H9 (cell line): ENCODE results near the gene VAV2. TPM values are rescaled to one million over a fixed set of nuclear protein-coding genes. Genes with fewer than 3 reads are reported as not detected.
A peak's percentile ranks its signal among the peaks of the same experiment; 100 is the strongest.

ENCODE experiments used
- DNase-seq: peaks from one replicate; pipeline ENCODE4 v3.0.0-alpha.2; 2017
- H2AFZ ChIP-seq: one replicate; pipeline ENCODE4 v1.6.1; 2013; ENCODE audit warnings: mild to moderate bottlenecking, low read length, control low read depth, moderate library complexity
- H2AK5ac ChIP-seq: 2 replicates; pipeline ENCODE4 v1.6.1; 2013; ENCODE audit warnings: low read length, control low read depth, mixed read lengths; ENCODE audit not compliant: insufficient read length
- H2BK120ac ChIP-seq: one replicate; pipeline ENCODE4 v1.6.1; 2013; ENCODE audit warnings: low read depth, mild to moderate bottlenecking, low read length, control low read depth, inconsistent platforms; ENCODE audit not compliant: poor library complexity, severe bottlenecking
- H2BK12ac ChIP-seq: 2 replicates; pipeline ENCODE4 v1.6.1; 2013; ENCODE audit warnings: low read length, control low read depth, mixed read lengths, low read depth; ENCODE audit not compliant: insufficient read length
- H2BK15ac ChIP-seq: 2 replicates; pipeline ENCODE4 v1.6.1; 2013; ENCODE audit warnings: low read depth, low read length, control low read depth
- H2BK20ac ChIP-seq: one replicate; pipeline ENCODE4 v1.6.1; 2013; ENCODE audit warnings: low read depth, mild to moderate bottlenecking, low read length, control low read depth, inconsistent platforms; ENCODE audit not compliant: poor library complexity, severe bottlenecking
- H2BK5ac ChIP-seq: 2 replicates; pipeline ENCODE4 v1.6.1; 2013; ENCODE audit warnings: low read length, control low read depth, mixed read lengths; ENCODE audit not compliant: insufficient read length
- H3K14ac ChIP-seq: 2 replicates; pipeline ENCODE4 v1.6.1; 2013; ENCODE audit warnings: low read length, control low read depth; ENCODE audit not compliant: insufficient read depth
- H3K18ac ChIP-seq: 2 replicates; pipeline ENCODE4 v1.6.1; 2013; ENCODE audit warnings: low read depth, mild to moderate bottlenecking, mixed read lengths, low read length, control low read depth; ENCODE audit not compliant: insufficient read length
- H3K23ac ChIP-seq: 2 replicates; pipeline ENCODE4 v1.6.1; 2013; ENCODE audit warnings: low read length, control low read depth, mixed read lengths, low read depth; ENCODE audit not compliant: insufficient read length
- H3K23me2 ChIP-seq: 2 replicates; pipeline ENCODE4 v1.6.1; 2013; ENCODE audit warnings: low read depth, mild to moderate bottlenecking, mixed read lengths, low read length, control low read depth; ENCODE audit not compliant: insufficient read length, poor library complexity, severe bottlenecking
- H3K27ac ChIP-seq: 2 replicates; pipeline ENCODE4 v1.5.1; 2013; ENCODE audit warnings: low read length, control low read depth, mixed read lengths, low read depth; ENCODE audit not compliant: insufficient read length
- H3K27me3 ChIP-seq: 2 replicates; pipeline ENCODE4 v1.6.1; 2013; ENCODE audit warnings: low read length, control low read depth, inconsistent platforms; ENCODE audit not compliant: insufficient read depth
- H3K4ac ChIP-seq: 2 replicates; pipeline ENCODE4 v1.6.1; 2013; ENCODE audit warnings: low read depth, mild to moderate bottlenecking, control low read depth, inconsistent platforms, low read length, moderate library complexity
- H3K4me1 ChIP-seq: 2 replicates; pipeline ENCODE4 v1.6.1; 2013; ENCODE audit warnings: low read length, control low read depth, inconsistent platforms; ENCODE audit not compliant: insufficient read depth
- H3K4me2 ChIP-seq: 2 replicates; pipeline ENCODE4 v1.6.1; 2013; ENCODE audit warnings: low read length, control low read depth, mixed read lengths; ENCODE audit not compliant: insufficient read length, insufficient read depth
- H3K56ac ChIP-seq: 2 replicates; pipeline ENCODE4 v1.6.1; 2013; ENCODE audit warnings: low read depth, mild to moderate bottlenecking, mixed read lengths, low read length, control low read depth; ENCODE audit not compliant: insufficient read length
- H3K79me1 ChIP-seq: 2 replicates; pipeline ENCODE4 v1.6.1; 2013; ENCODE audit warnings: low read depth, mild to moderate bottlenecking, moderate library complexity, low read length, control low read depth, inconsistent platforms; ENCODE audit not compliant: insufficient read depth, poor library complexity, severe bottlenecking
- H3K79me2 ChIP-seq: 2 replicates; pipeline ENCODE4 v1.6.1; 2013; ENCODE audit warnings: low read length, control low read depth, inconsistent platforms; ENCODE audit not compliant: insufficient read depth
- H3K9ac ChIP-seq: 2 replicates; pipeline ENCODE4 v1.6.1; 2013; ENCODE audit warnings: low read length, control low read depth, mixed read lengths; ENCODE audit not compliant: insufficient read length; ENCODE audit errors: extremely low read depth
- H3K9me3 ChIP-seq: one replicate; pipeline ENCODE4 v1.6.1; 2013; ENCODE audit warnings: low read depth, low read length, inconsistent platforms; ENCODE audit not compliant: control insufficient read depth
- H3T11ph ChIP-seq: one replicate; pipeline ENCODE4 v1.6.1; 2013; ENCODE audit warnings: mild to moderate bottlenecking, low read length, control low read depth, inconsistent platforms
- H4K20me1 ChIP-seq: one replicate; pipeline ENCODE4 v1.6.1; 2013; ENCODE audit not compliant: control insufficient read depth, insufficient read length, insufficient read depth
- H4K5ac ChIP-seq: 2 replicates; pipeline ENCODE4 v1.6.1; 2013; ENCODE audit warnings: low read depth, mild to moderate bottlenecking, mixed read lengths, low read length, control low read depth; ENCODE audit not compliant: insufficient read length
- H4K8ac ChIP-seq: replicated peaks from 2 replicates; pipeline ENCODE4 v1.6.1; 2013; ENCODE audit warnings: low read length, control low read depth, mixed read lengths, low read depth; ENCODE audit not compliant: insufficient read length
- H4K91ac ChIP-seq: 2 replicates; pipeline ENCODE4 v1.6.1; 2013; ENCODE audit warnings: low read depth, mild to moderate bottlenecking, moderate library complexity, mixed read lengths, low read length, control low read depth; ENCODE audit not compliant: insufficient read length
- H3K27ac Mint-ChIP-seq, 3 experiments: 2 replicates in 2 of 3; 3 replicates in 1 of 3; pipeline ENCODE4 v1.8.0; 2020 to 2021; ENCODE audit warnings: mixed read lengths in 3 of 3, mild to moderate bottlenecking in 1 of 3, moderate library complexity in 1 of 3
- H3K27me3 Mint-ChIP-seq: 2 replicates; pipeline ENCODE4 v1.8.0; 2021; ENCODE audit warnings: low read depth, mild to moderate bottlenecking, moderate library complexity, mixed read lengths
- H3K36me3 Mint-ChIP-seq, 3 experiments: 2 replicates in 2 of 3; 3 replicates in 1 of 3; pipeline ENCODE4 v1.8.0; 2020 to 2021; ENCODE audit warnings: low read depth in 3 of 3, mixed read lengths in 3 of 3; ENCODE audit not compliant: insufficient read depth in 1 of 3
- H3K4me1 Mint-ChIP-seq, 2 experiments: 2 replicates each; pipeline ENCODE4 v1.8.0; 2020; ENCODE audit warnings: mixed read lengths in 2 of 2
- H3K4me3 Mint-ChIP-seq, 2 experiments: 2 replicates in 1 of 2; 3 replicates in 1 of 2; pipeline ENCODE4 v1.8.0; 2020 to 2021; ENCODE audit warnings: mild to moderate bottlenecking in 2 of 2, mixed read lengths in 2 of 2, moderate library complexity in 1 of 2
- H3K9me3 Mint-ChIP-seq, 2 experiments: 2 replicates in 1 of 2; 3 replicates in 1 of 2; pipeline ENCODE4 v1.8.0; 2020; ENCODE audit warnings: mild to moderate bottlenecking in 2 of 2, mixed read lengths in 2 of 2, moderate library complexity in 1 of 2
- CTCF ChIP-seq: fragments of 200-600 bp; sonication (generic); conservative IDR thresholded peaks from 3 replicates; pipeline ENCODE4 v1.8.0; 2021; ENCODE audit warnings: antibody characterized with exemption, mild to moderate bottlenecking
- WGBS: extraction: QIAGEN DNeasy Blood & Tissue Kit; methylation state at CpG from one replicate; pipeline ENCODE4 v1.1.7; 2013; ENCODE audit warnings: missing lambda C conversion rate, low lambda C conversion rate, mixed read lengths; ENCODE audit not compliant: insufficient read length; ENCODE audit errors: extremely low coverage; 5-methylcytosine and 5-hydroxymethylcytosine counted together
- total RNA-seq: library from RNA; stranded (reverse); gene quantifications from 2 replicates; pipeline ENCODE4 v1.2.1, GENCODE V29; 2021

The VAV2 gene
- total RNA-seq, 1 experiment from 2014 or later, result 58.7 TPM

- Histone ChIP-seq H4K91ac (no peak overlapping the region), H3K18ac (no peak overlapping the region), H2BK12ac (no peak overlapping the region), H3K4me1 (no peaks in the 10 kb centered on the region), H3T11ph (no peak overlapping the region), H3K4ac (no peak overlapping the region), H3K23ac (no peak overlapping the region), H2BK20ac (no peak overlapping the region), H2BK15ac (no peak overlapping the region), H2AFZ (no peak overlapping the region), H3K27me3 (no peaks in the 10 kb centered on the region), H2AK5ac (no peak overlapping the region), H3K23me2 (no peaks in the 10 kb centered on the region), H3K4me2 (no peak overlapping the region), H2BK120ac (no peak overlapping the region), H3K9ac (no peak overlapping the region), H2BK5ac (no peak overlapping the region), H4K8ac (no peak overlapping the region), H3K56ac (no peak overlapping the region), H3K9me3 (no peaks in the 10 kb centered on the region), H4K5ac (no peak overlapping the region), H4K20me1 (no peaks in the 10 kb centered on the region), H3K14ac (no peak overlapping the region), H3K27ac (no peak overlapping the region), H3K79me1 (no peaks in the 10 kb centered on the region), H3K79me2 (no peaks in the 10 kb centered on the region)
- H3K27me3 Mint-ChIP-seq, result no peaks in the 10 kb centered on the region
- no peak for TF ChIP-seq CTCF
- H3K9me3 Mint-ChIP-seq, result no peaks in the 10 kb centered on the region
- peak overlapping the region in 1 of 3 experiments; percentile 67; a peak in 1 of 7 replicates for H3K27ac Mint-ChIP-seq
- H3K4me1 Mint-ChIP-seq, result peaks cover 0 to 10% of the 10 kb centered on the region in 2 experiments; a peak in 2 of 4 replicates
- peak; percentile 83 for DNase-seq
- H3K4me3 Mint-ChIP-seq, result no peak overlapping the region
- no CpG with 5 or more reads among the region's 5 CpGs for WGBS
- H3K36me3 Mint-ChIP-seq, result peaks cover 20 to 60% (median 44%) of the 10 kb centered on the region in 3 experiments; a peak in 6 of 7 replicates
Observed at GRCh38 chr9:133787754-133788025, 204.4 kb downstream of the VAV2 start.
